GM12873 (cell line): ENCODE results near the gene BLOC1S5.

ENCODE experiments used
- CTCF ChIP-seq: IDR thresholded peaks from 2 replicates; pipeline ENCODE4 v1.5.1; 2012; ENCODE audit warnings: low read depth, mild to moderate bottlenecking, moderate library complexity, low read length, control low read depth; ENCODE audit not compliant: insufficient read depth; ENCODE audit errors: missing control alignments

Gene BLOC1S5

GRCh38 chr6:8105791-8106190, 41.6 kb upstream of the BLOC1S5 start:
- no peak for TF ChIP-seq CTCF

- no peak for TF ChIP-seq CTCF
Measured at GRCh38 chr6:8103726-8104125, 39.5 kb upstream of the BLOC1S5 start.

GRCh38 chr6:8102122-8102958, 38.2 kb upstream of the BLOC1S5 start, which contains the start of gene EEF1E1:
Gene EEF1E1, minus strand, starts transcription at chr6:8102548. Its CDS starts 27 bp downstream, at chr6:8102521.
- TF ChIP-seq CTCF: no peak

- TF ChIP-seq CTCF: no peak
Measured at GRCh38 chr6:8100159-8100854, 36.1 kb upstream of the BLOC1S5 start.

GRCh38 chr6:8090650-8091049, 26.5 kb upstream of the BLOC1S5 start:
- no peak for TF ChIP-seq CTCF

- TF ChIP-seq CTCF: no peak
Measured at GRCh38 chr6:8088886-8089285, 24.7 kb upstream of the BLOC1S5 start.
